ENCODE data around the gene FGF14. TPM values are rescaled to one million over a fixed set of nuclear protein-coding genes. Genes with fewer than 3 reads are reported as not detected.
"Not testable (repeated sequence)": the region's sequence is repeated elsewhere in the genome, so short reads cannot be mapped to it uniquely, and the experiment has no call there.

FGF14 gene
- total RNA-seq, 1 donor from 2014 or later: not detected

GRCh38 chr13:101875091-101875490, 526.8 kb downstream of the FGF14 start:
- Mint-ChIP-seq H3K27me3 (ENCODE audit: insufficient read depth) (no peaks in the 10 kb centered on the region), H3K9me3 (no peaks in the 10 kb centered on the region), H3K4me3 (no peak overlapping the region), H3K4me1 (ENCODE audit: low read depth) (no peaks in the 10 kb centered on the region), H3K27ac (no peak overlapping the region), H3K36me3 (ENCODE audit: low read depth) (no peaks in the 10 kb centered on the region)
- intact Hi-C loops (cut with micrococcal nuclease): no loop called here
- DNase-seq (ENCODE audit: low spot score): no peak

GRCh38 chr13:101869553-101869952, 532.3 kb downstream of the FGF14 start:
- Mint-ChIP-seq H3K9me3 (no peaks in the 10 kb centered on the region), H3K27ac (no peak overlapping the region), H3K4me3 (no peak overlapping the region), H3K36me3 (ENCODE audit: low read depth) (no peaks in the 10 kb centered on the region), H3K4me1 (ENCODE audit: low read depth) (no peaks in the 10 kb centered on the region), H3K27me3 (ENCODE audit: insufficient read depth) (no peaks in the 10 kb centered on the region)
- no peak for DNase-seq (ENCODE audit: low spot score)
- intact Hi-C loops (cut with micrococcal nuclease): no loop called here

GRCh38 chr13:101868585-101869469, 533.0 kb downstream of the FGF14 start:
- no peak overlapping the region for H3K27ac Mint-ChIP-seq
- intact Hi-C loops (cut with micrococcal nuclease): no loop called here
- no peaks in the 10 kb centered on the region for H3K4me1 Mint-ChIP-seq (ENCODE audit: low read depth)
- no peaks in the 10 kb centered on the region for H3K9me3 Mint-ChIP-seq
- no peaks in the 10 kb centered on the region for H3K36me3 Mint-ChIP-seq (ENCODE audit: low read depth)
- no peaks in the 10 kb centered on the region for H3K27me3 Mint-ChIP-seq (ENCODE audit: insufficient read depth)
- H3K4me3 Mint-ChIP-seq: no peak overlapping the region
- no peak for DNase-seq (ENCODE audit: low spot score)

- H3K27me3 Mint-ChIP-seq (ENCODE audit: insufficient read depth): no peaks in the 10 kb centered on the region
- H3K4me3 Mint-ChIP-seq: no peak overlapping the region
- H3K9me3 Mint-ChIP-seq: no peaks in the 10 kb centered on the region
- DNase-seq (ENCODE audit: low spot score): no peak
- intact Hi-C loops (cut with micrococcal nuclease): no loop called here
- H3K27ac Mint-ChIP-seq: no peak overlapping the region
- no peaks in the 10 kb centered on the region for H3K4me1 Mint-ChIP-seq (ENCODE audit: low read depth)
- H3K36me3 Mint-ChIP-seq (ENCODE audit: low read depth): no peaks in the 10 kb centered on the region
These were observed 534.8 kb downstream of the FGF14 start for GRCh38 chr13:101866889-101867581.

- no peaks in the 10 kb centered on the region for H3K9me3 Mint-ChIP-seq
- H3K36me3 Mint-ChIP-seq (ENCODE audit: low read depth): no peaks in the 10 kb centered on the region
- intact Hi-C loops (cut with micrococcal nuclease): no loop called here
- no peak overlapping the region for H3K27ac Mint-ChIP-seq
- DNase-seq (ENCODE audit: low spot score): no peak
- no peaks in the 10 kb centered on the region for H3K4me1 Mint-ChIP-seq (ENCODE audit: low read depth)
- H3K4me3 Mint-ChIP-seq: no peak overlapping the region
- no peaks in the 10 kb centered on the region for H3K27me3 Mint-ChIP-seq (ENCODE audit: insufficient read depth)
These were observed 543.0 kb downstream of the FGF14 start for GRCh38 chr13:101858860-101859259.

- intact Hi-C loops (cut with micrococcal nuclease): no loop called here
- no peaks in the 10 kb centered on the region for H3K9me3 Mint-ChIP-seq
These were observed 555.1 kb downstream of the FGF14 start for GRCh38 chr13:101846701-101847100.

GRCh38 chr13:101846249-101846648, 555.6 kb downstream of the FGF14 start:
- Mint-ChIP-seq H3K27me3 (ENCODE audit: insufficient read depth) (no peaks in the 10 kb centered on the region), H3K9me3 (no peaks in the 10 kb centered on the region), H3K27ac (no peak overlapping the region), H3K36me3 (ENCODE audit: low read depth) (no peaks in the 10 kb centered on the region), H3K4me1 (ENCODE audit: low read depth) (no peaks in the 10 kb centered on the region), H3K4me3 (no peak overlapping the region)
- intact Hi-C loops (cut with micrococcal nuclease): no loop called here
- DNase-seq (ENCODE audit: low spot score): no peak

More at GRCh38 chr13:101846701-101847100, 555.1 kb downstream of the FGF14 start:
- Mint-ChIP-seq H3K4me1 (ENCODE audit: low read depth) (no peaks in the 10 kb centered on the region), H3K4me3 (no peak overlapping the region), H3K36me3 (ENCODE audit: low read depth) (no peaks in the 10 kb centered on the region), H3K27ac (no peak overlapping the region), H3K27me3 (ENCODE audit: insufficient read depth) (no peaks in the 10 kb centered on the region)
- no peak for DNase-seq (ENCODE audit: low spot score)

GRCh38 chr13:101845245-101846020, 556.4 kb downstream of the FGF14 start:
- Mint-ChIP-seq H3K4me3 (no peak overlapping the region), H3K36me3 (ENCODE audit: low read depth) (no peaks in the 10 kb centered on the region), H3K27ac (no peak overlapping the region), H3K9me3 (no peaks in the 10 kb centered on the region), H3K4me1 (ENCODE audit: low read depth) (no peaks in the 10 kb centered on the region), H3K27me3 (ENCODE audit: insufficient read depth) (no peaks in the 10 kb centered on the region)
- no peak for DNase-seq (ENCODE audit: low spot score)
- intact Hi-C loops (cut with micrococcal nuclease): no loop called here

GRCh38 chr13:101841698-101842097, 560.1 kb downstream of the FGF14 start:
- H3K4me1 Mint-ChIP-seq (ENCODE audit: low read depth): no peaks in the 10 kb centered on the region

GRCh38 chr13:101838323-101838722, 563.5 kb downstream of the FGF14 start:
- Mint-ChIP-seq H3K27me3 (ENCODE audit: insufficient read depth) (no peaks in the 10 kb centered on the region), H3K36me3 (ENCODE audit: low read depth) (no peaks in the 10 kb centered on the region), H3K27ac (no peak overlapping the region), H3K9me3 (no peaks in the 10 kb centered on the region), H3K4me1 (ENCODE audit: low read depth) (no peaks in the 10 kb centered on the region), H3K4me3 (no peak overlapping the region)
- no peak for DNase-seq (ENCODE audit: low spot score)
- intact Hi-C loops (cut with micrococcal nuclease): no loop called here

More at GRCh38 chr13:101841698-101842097, 560.1 kb downstream of the FGF14 start:
- no peak for DNase-seq (ENCODE audit: low spot score)
- no peaks in the 10 kb centered on the region for H3K9me3 Mint-ChIP-seq
- intact Hi-C loops (cut with micrococcal nuclease): no loop called here
- no peaks in the 10 kb centered on the region for H3K36me3 Mint-ChIP-seq (ENCODE audit: low read depth)
- no peak overlapping the region for H3K4me3 Mint-ChIP-seq
- no peaks in the 10 kb centered on the region for H3K27me3 Mint-ChIP-seq (ENCODE audit: insufficient read depth)
- H3K27ac Mint-ChIP-seq: no peak overlapping the region

GRCh38 chr13:101837778-101838177, 564.1 kb downstream of the FGF14 start:
- DNase-seq (ENCODE audit: low spot score); H3K9me3 Mint-ChIP-seq; H3K4me3 Mint-ChIP-seq; H3K27ac Mint-ChIP-seq; H3K27me3 Mint-ChIP-seq (ENCODE audit: insufficient read depth); intact Hi-C loops (cut with micrococcal nuclease); H3K36me3 Mint-ChIP-seq (ENCODE audit: low read depth); H3K4me1 Mint-ChIP-seq (ENCODE audit: low read depth): not testable (repeated sequence)

- Mint-ChIP-seq H3K4me1 (ENCODE audit: low read depth) (no peaks in the 10 kb centered on the region), H3K27ac (no peak overlapping the region), H3K4me3 (no peak overlapping the region), H3K9me3 (no peaks in the 10 kb centered on the region), H3K27me3 (ENCODE audit: insufficient read depth) (no peaks in the 10 kb centered on the region), H3K36me3 (ENCODE audit: low read depth) (no peaks in the 10 kb centered on the region)
- intact Hi-C loops (cut with micrococcal nuclease): no loop called here
- no peak for DNase-seq (ENCODE audit: low spot score)
These were observed 564.6 kb downstream of the FGF14 start for GRCh38 chr13:101837288-101837687.

- intact Hi-C loops (cut with micrococcal nuclease): no loop called here
- H3K27ac Mint-ChIP-seq: no peak overlapping the region
- H3K4me1 Mint-ChIP-seq (ENCODE audit: low read depth): no peaks in the 10 kb centered on the region
- no peaks in the 10 kb centered on the region for H3K27me3 Mint-ChIP-seq (ENCODE audit: insufficient read depth)
- H3K4me3 Mint-ChIP-seq: no peak overlapping the region
- H3K36me3 Mint-ChIP-seq (ENCODE audit: low read depth): no peaks in the 10 kb centered on the region
- DNase-seq (ENCODE audit: low spot score): no peak
- no peaks in the 10 kb centered on the region for H3K9me3 Mint-ChIP-seq
These were observed 565.9 kb downstream of the FGF14 start for GRCh38 chr13:101835920-101836319.
